WTC11 (cell line): ENCODE data around the gene UBE2S. TPM values are rescaled to one million over a fixed set of nuclear protein-coding genes. Genes with fewer than 3 reads are reported as not detected.

Source experiments
- ATAC-seq: fragments of 200-7000 bp; cut with Tn5 transposase; 2 replicates; pipeline ENCODE4 v1.10.0; 2021; ENCODE audit warnings: mild to moderate bottlenecking, moderate library complexity
- CTCF ChIA-PET: fragments of 300-600 bp; sonication (Branson Sonifier 250); formaldehyde crosslinking; loops from one replicate; lab custom pipeline; 2021; ENCODE audit warnings: antibody characterized with exemption; lab: Charles Lee
- POLR2A ChIA-PET: fragments of 350-600 bp; sonication (Branson Sonifier 250); formaldehyde crosslinking; loops from one replicate; lab custom pipeline; 2021; ENCODE audit warnings: antibody characterized with exemption; lab: Charles Lee
- DNase-seq: peaks from one replicate; pipeline ENCODE4 v3.0.0; 2021; ENCODE audit warnings: low spot score
- H3K27ac Mint-ChIP-seq: 2 replicates; pipeline ENCODE4 v1.8.0; 2021; ENCODE audit warnings: mixed read lengths
- H3K27me3 Mint-ChIP-seq: 2 replicates; pipeline ENCODE4 v1.8.0; 2021; ENCODE audit warnings: low read depth, mild to moderate bottlenecking, moderate library complexity, mixed read lengths
- H3K36me3 Mint-ChIP-seq: 2 replicates; pipeline ENCODE4 v1.8.0; 2021; ENCODE audit warnings: mixed read lengths
- H3K4me1 Mint-ChIP-seq: 2 replicates; pipeline ENCODE4 v1.8.0; 2022; ENCODE audit warnings: mixed read lengths
- H3K4me3 Mint-ChIP-seq: 2 replicates; pipeline ENCODE4 v1.8.0; 2021; ENCODE audit warnings: mild to moderate bottlenecking, moderate library complexity, mixed read lengths
- H3K9me3 Mint-ChIP-seq: 2 replicates; pipeline ENCODE4 v1.8.0; 2021; ENCODE audit warnings: mixed read lengths
- CBFB ChIP-seq: sonication (generic); formaldehyde crosslinking; IDR thresholded peaks from 2 replicates; pipeline ENCODE4 v1.8.1; 2022; ENCODE audit warnings: mild to moderate bottlenecking, low read depth, missing genetic modification reagents
- E2F5 ChIP-seq: sonication (generic); formaldehyde crosslinking; IDR thresholded peaks from 2 replicates; pipeline ENCODE4 v1.8.1; 2022; ENCODE audit warnings: mild to moderate bottlenecking, moderate library complexity, missing genetic modification reagents
- FOXJ3 ChIP-seq: sonication (generic); formaldehyde crosslinking; IDR thresholded peaks from 2 replicates; pipeline ENCODE4 v1.9.0; 2021; ENCODE audit warnings: missing genetic modification reagents, mild to moderate bottlenecking, borderline replicate concordance
- FOXK1 ChIP-seq: sonication (generic); formaldehyde crosslinking; IDR thresholded peaks from 2 replicates; pipeline ENCODE4 v1.8.0; 2022; ENCODE audit warnings: mild to moderate bottlenecking, moderate library complexity, missing genetic modification reagents
- GRHL2 ChIP-seq: fragments of 250-450 bp; sonication (Bioruptor Pico); IDR thresholded peaks from 2 replicates; pipeline ENCODE4 v1.8.0; 2022; ENCODE audit warnings: mild to moderate bottlenecking, moderate library complexity; ENCODE audit not compliant: insufficient replicate concordance, severe bottlenecking
- HMGA2 ChIP-seq: fragments of 250-450 bp; sonication (Bioruptor Pico); IDR thresholded peaks from 2 replicates; pipeline ENCODE4 v1.4.0; 2021; ENCODE audit warnings: mild to moderate bottlenecking, moderate library complexity
- JAZF1 ChIP-seq: fragments of 250-450 bp; sonication (Bioruptor Pico); IDR thresholded peaks from 2 replicates; pipeline ENCODE4 v1.9.0; 2021; ENCODE audit warnings: moderate library complexity, mild to moderate bottlenecking, inconsistent platforms
- MYBL2 ChIP-seq: sonication (generic); formaldehyde crosslinking; IDR thresholded peaks from 2 replicates; pipeline ENCODE4 v1.8.1; 2023; ENCODE audit warnings: mild to moderate bottlenecking, moderate library complexity, missing genetic modification reagents
- NFE2L1 ChIP-seq: sonication (generic); formaldehyde crosslinking; IDR thresholded peaks from 2 replicates; pipeline ENCODE4 v1.8.1; 2023; ENCODE audit warnings: missing genetic modification reagents
- NFYB ChIP-seq: sonication (generic); formaldehyde crosslinking; conservative IDR thresholded peaks from 2 replicates; pipeline ENCODE4 v1.8.0; 2022; ENCODE audit warnings: low read depth, missing genetic modification reagents
- OVOL2 ChIP-seq: fragments of 250-450 bp; sonication (Bioruptor Pico); IDR thresholded peaks from 2 replicates; pipeline ENCODE4 v1.9.0; 2021; ENCODE audit warnings: mild to moderate bottlenecking, borderline replicate concordance
- ZMAT4 ChIP-seq: fragments of 250-450 bp; sonication (Bioruptor Pico); IDR thresholded peaks from 2 replicates; pipeline ENCODE4 v1.9.0; 2021; ENCODE audit warnings: mild to moderate bottlenecking
- ZNF512 ChIP-seq: sonication (generic); formaldehyde crosslinking; IDR thresholded peaks from 2 replicates; pipeline ENCODE4 v1.8.1; 2022; ENCODE audit warnings: missing genetic modification reagents, borderline replicate concordance
- total RNA-seq: library from RNA; stranded (reverse); gene quantifications from 3 replicates; pipeline ENCODE4 v1.2.3, GENCODE V29; 2021
- TF ChIP-seq, protein P1 (sequence below): sonication (generic); formaldehyde crosslinking; conservative IDR thresholded peaks from 2 replicates; pipeline ENCODE4 v1.8.1; 2022; ENCODE audit warnings: mild to moderate bottlenecking, missing genetic modification reagents
- TF ChIP-seq, protein P2 (sequence below): fragments of 250-450 bp; sonication (Bioruptor Pico); IDR thresholded peaks from 2 replicates; pipeline ENCODE4 v1.9.0; 2021; ENCODE audit warnings: mild to moderate bottlenecking
- TF ChIP-seq, protein P3 (sequence below): sonication (generic); formaldehyde crosslinking; IDR thresholded peaks from 2 replicates; pipeline ENCODE4 v1.8.0; 2023; ENCODE audit warnings: missing genetic modification reagents, mild to moderate bottlenecking, borderline replicate concordance

UBE2S gene
- total RNA-seq, 1 experiment from 2014 or later = 442 TPM

- TF ChIP-seq GRHL2 = no peak
- no peak for TF ChIP-seq NFYB (CRISPR knock-in tag)
These were observed 23.6 kb upstream of the UBE2S start (continued) for GRCh38 chr19:55431183-55431582.

- Mint-ChIP-seq H3K4me3 (no peak overlapping the region), H3K27ac (no peak overlapping the region), H3K4me1 (0 out of 2 replicates have a peak, but pooled peaks cover 5% of the 10 kb centered on the region), H3K27me3 (peaks cover 57% of the 10 kb centered on the region), H3K36me3 (no peaks in the 10 kb centered on the region; the same call in 1 of the 2 replicates), H3K9me3 (peaks cover 9% of the 10 kb centered on the region)
- TF ChIP-seq HMGA2 (no peak), CBFB (CRISPR knock-in tag) (no peak), E2F5 (CRISPR knock-in tag) (no peak)
- ATAC-seq = no peak
- DNase-seq = no peak
- ChIA-PET CTCF (interaction anchor here (0.6 kb wide), 2 partner anchors 111 to 180 kb away, joined by 3 read pairs; no protein-coding TSS in a partner anchor), POLR2A (interaction anchor here (0.5 kb wide), 1 partner anchor 131 kb away, joined by 3 read pairs; no protein-coding TSS in a partner anchor)
These were observed 18.5 kb upstream of the UBE2S start for GRCh38 chr19:55426042-55426441.

DNA sequence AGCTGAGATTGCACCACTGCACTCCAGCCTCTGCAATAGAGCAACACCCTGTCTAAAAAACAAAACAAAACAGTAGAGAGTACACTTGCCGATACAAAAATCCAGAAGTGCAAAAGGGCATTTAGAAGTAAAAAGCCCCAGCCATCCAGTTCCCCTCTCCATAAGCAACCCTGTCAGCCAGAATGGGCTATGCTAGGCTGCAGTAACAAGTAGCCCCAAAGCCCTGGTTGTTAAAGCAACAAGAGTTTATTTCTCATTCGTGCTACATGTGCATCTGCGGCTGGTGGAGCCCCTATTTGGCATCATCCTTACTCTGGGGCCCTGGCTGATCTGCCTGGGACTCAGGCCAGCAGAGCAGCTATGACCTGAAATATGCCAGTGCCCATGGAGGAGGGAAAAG, 16.9 kb upstream of the UBE2S start:
- H3K27ac Mint-ChIP-seq = no peak overlapping the region
- CTCF ChIA-PET = no interaction called here
- peaks cover 67% of the 10 kb centered on the region for H3K27me3 Mint-ChIP-seq
- DNase-seq (no peak), ATAC-seq (no peak)
- POLR2A ChIA-PET = no interaction called here
- H3K4me1 Mint-ChIP-seq = 0 out of 2 replicates have a peak, but pooled peaks cover 5% of the 10 kb centered on the region
- no peaks in the 10 kb centered on the region for H3K36me3 Mint-ChIP-seq
- no peaks in the 10 kb centered on the region for H3K9me3 Mint-ChIP-seq
- H3K4me3 Mint-ChIP-seq = no peak overlapping the region
- TF ChIP-seq FOXJ3 (CRISPR knock-in tag) = no peak
- TF ChIP-seq NFE2L1 (CRISPR knock-in tag) = no peak
- no peak for TF ChIP-seq GRHL2
- TF ChIP-seq, protein P1, sequence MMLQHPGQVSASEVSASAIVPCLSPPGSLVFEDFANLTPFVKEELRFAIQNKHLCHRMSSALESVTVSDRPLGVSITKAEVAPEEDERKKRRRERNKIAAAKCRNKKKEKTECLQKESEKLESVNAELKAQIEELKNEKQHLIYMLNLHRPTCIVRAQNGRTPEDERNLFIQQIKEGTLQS (CRISPR knock-in tag) = no peak
- TF ChIP-seq ZNF512 (CRISPR knock-in tag) = no peak
- TF ChIP-seq, protein P2, sequence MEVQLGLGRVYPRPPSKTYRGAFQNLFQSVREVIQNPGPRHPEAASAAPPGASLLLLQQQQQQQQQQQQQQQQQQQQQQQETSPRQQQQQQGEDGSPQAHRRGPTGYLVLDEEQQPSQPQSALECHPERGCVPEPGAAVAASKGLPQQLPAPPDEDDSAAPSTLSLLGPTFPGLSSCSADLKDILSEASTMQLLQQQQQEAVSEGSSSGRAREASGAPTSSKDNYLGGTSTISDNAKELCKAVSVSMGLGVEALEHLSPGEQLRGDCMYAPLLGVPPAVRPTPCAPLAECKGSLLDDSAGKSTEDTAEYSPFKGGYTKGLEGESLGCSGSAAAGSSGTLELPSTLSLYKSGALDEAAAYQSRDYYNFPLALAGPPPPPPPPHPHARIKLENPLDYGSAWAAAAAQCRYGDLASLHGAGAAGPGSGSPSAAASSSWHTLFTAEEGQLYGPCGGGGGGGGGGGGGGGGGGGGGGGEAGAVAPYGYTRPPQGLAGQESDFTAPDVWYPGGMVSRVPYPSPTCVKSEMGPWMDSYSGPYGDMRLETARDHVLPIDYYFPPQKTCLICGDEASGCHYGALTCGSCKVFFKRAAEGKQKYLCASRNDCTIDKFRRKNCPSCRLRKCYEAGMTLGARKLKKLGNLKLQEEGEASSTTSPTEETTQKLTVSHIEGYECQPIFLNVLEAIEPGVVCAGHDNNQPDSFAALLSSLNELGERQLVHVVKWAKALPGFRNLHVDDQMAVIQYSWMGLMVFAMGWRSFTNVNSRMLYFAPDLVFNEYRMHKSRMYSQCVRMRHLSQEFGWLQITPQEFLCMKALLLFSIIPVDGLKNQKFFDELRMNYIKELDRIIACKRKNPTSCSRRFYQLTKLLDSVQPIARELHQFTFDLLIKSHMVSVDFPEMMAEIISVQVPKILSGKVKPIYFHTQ (CRISPR knock-in tag) = no peak

GRCh38 chr19:55423225-55424005, 15.8 kb upstream of the UBE2S start:
- Mint-ChIP-seq H3K36me3 (no peaks in the 10 kb centered on the region), H3K27ac (no peak overlapping the region), H3K27me3 (peaks cover 71% of the 10 kb centered on the region), H3K4me3 (no peak overlapping the region), H3K4me1 (no peaks in the 10 kb centered on the region; the same call in 1 of the 2 replicates), H3K9me3 (no peaks in the 10 kb centered on the region)
- POLR2A ChIA-PET = interaction anchor here (0.6 kb wide), 2 partner anchors 12 to 206 kb away, joined by 3 read pairs; no protein-coding TSS in a partner anchor
- DNase-seq (no peak), ATAC-seq (no peak)
- CTCF ChIA-PET = interaction anchor here (0.6 to 1.0 kb wide), 3 partner anchors 30 to 209 kb away, joined by 3 read pairs; partner anchors contain the start of gene KMT5C
- TF ChIP-seq OVOL2 (CRISPR knock-in tag) (no peak), ZMAT4 (CRISPR knock-in tag) (no peak), GRHL2 (no peak), FOXK1 (CRISPR knock-in tag) (no peak), MYBL2 (CRISPR knock-in tag) (no peak), JAZF1 (no peak)
- TF ChIP-seq, protein P3, sequence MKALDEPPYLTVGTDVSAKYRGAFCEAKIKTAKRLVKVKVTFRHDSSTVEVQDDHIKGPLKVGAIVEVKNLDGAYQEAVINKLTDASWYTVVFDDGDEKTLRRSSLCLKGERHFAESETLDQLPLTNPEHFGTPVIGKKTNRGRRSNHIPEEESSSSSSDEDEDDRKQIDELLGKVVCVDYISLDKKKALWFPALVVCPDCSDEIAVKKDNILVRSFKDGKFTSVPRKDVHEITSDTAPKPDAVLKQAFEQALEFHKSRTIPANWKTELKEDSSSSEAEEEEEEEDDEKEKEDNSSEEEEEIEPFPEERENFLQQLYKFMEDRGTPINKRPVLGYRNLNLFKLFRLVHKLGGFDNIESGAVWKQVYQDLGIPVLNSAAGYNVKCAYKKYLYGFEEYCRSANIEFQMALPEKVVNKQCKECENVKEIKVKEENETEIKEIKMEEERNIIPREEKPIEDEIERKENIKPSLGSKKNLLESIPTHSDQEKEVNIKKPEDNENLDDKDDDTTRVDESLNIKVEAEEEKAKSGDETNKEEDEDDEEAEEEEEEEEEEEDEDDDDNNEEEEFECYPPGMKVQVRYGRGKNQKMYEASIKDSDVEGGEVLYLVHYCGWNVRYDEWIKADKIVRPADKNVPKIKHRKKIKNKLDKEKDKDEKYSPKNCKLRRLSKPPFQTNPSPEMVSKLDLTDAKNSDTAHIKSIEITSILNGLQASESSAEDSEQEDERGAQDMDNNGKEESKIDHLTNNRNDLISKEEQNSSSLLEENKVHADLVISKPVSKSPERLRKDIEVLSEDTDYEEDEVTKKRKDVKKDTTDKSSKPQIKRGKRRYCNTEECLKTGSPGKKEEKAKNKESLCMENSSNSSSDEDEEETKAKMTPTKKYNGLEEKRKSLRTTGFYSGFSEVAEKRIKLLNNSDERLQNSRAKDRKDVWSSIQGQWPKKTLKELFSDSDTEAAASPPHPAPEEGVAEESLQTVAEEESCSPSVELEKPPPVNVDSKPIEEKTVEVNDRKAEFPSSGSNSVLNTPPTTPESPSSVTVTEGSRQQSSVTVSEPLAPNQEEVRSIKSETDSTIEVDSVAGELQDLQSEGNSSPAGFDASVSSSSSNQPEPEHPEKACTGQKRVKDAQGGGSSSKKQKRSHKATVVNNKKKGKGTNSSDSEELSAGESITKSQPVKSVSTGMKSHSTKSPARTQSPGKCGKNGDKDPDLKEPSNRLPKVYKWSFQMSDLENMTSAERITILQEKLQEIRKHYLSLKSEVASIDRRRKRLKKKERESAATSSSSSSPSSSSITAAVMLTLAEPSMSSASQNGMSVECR = no peak
- TF ChIP-seq, protein P1 (CRISPR knock-in tag) = no peak
